SH-SY5Y (cell line): ENCODE data around the gene ACTN4.

Source experiments
- GATA2 ChIP-seq: IDR thresholded peaks from 2 replicates; pipeline ENCODE4 v1.6.1; 2011; ENCODE audit warnings: mild to moderate bottlenecking, low read depth, low read length
- GATA3 ChIP-seq: IDR thresholded peaks from 2 replicates; pipeline ENCODE4 v1.6.1; 2011; ENCODE audit warnings: low read depth, mild to moderate bottlenecking, low read length, moderate library complexity

DNA sequence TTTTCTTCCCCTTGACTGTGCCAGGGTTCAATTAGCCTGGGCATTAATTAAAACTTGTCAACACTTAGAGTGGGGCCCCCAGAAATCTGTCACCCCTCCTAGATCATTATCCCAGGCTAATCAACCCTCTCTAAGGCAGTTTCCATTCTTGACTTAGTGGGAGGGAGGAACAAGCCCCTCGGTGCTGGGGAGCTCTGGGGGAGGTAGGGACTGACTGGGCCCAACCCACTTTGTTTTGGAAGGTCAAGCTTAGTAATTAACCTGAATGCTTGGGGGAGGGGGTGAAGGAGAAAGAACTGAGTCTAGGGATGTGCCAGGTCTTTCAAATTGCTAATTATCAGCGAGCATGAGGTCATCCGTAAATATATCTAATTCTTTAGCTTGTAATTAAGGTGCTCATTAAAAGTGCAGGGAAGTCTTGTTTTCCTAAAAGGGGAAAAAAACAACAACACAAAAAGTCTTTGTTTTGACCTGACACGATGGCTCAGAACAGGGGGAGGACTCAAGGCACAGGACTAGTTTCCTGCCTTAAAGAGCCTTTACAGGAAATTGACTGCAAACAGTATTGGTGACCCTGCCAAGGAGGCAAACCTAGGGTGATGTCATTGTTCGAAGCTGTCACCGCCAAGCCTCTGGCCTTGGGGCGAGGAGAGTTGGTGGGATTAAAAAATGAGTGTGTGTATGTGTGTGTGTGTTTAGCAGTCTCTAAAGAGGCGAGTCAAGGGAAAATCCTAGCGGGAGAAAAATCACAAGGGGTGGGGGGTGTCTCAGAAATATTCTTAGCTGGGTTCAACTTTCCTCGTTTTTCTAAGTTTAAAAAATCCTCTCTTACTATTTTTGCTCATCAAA is 19.4 kb downstream of the ACTN4 start:
- no peak for TF ChIP-seq GATA3
- TF ChIP-seq GATA2: no peak
